CD4-positive, alpha-beta memory T cell (primary cell): ENCODE measurements around the gene FAM180A. TPM values are rescaled to one million over a fixed set of nuclear protein-coding genes. Genes with fewer than 3 reads are reported as not detected.
"Not testable (repeated sequence)": the region's sequence is repeated elsewhere in the genome, so short reads cannot be mapped to it uniquely, and the experiment has no call there.

ENCODE experiments used
- CTCF ChIA-PET: fragments of 350-600 bp; sonication (Branson Sonifier 250); formaldehyde crosslinking; loops from one replicate; lab custom pipeline; 2021; ENCODE audit warnings: inconsistent platforms; ENCODE audit not compliant: partially characterized antibody; lab: Charles Lee
- POLR2A ChIA-PET: fragments of 350-600 bp; sonication (Branson Sonifier 250); formaldehyde crosslinking; loops from one replicate; lab custom pipeline; 2021; ENCODE audit not compliant: partially characterized antibody; lab: Charles Lee
- DNase-seq, 5 donors: peaks; one replicate each; pipeline versions ENCODE4 v3.0.0 to v3.0.0-alpha.2; 2020 to 2022; ENCODE audit warnings: mixed read lengths in 1 of 5
- H3K27ac ChIP-seq: one replicate; pipeline ENCODE4 v1.7.0; 2013; ENCODE audit warnings: low read depth, low read length
- H3K27me3 ChIP-seq: 2 replicates; pipeline ENCODE4 v1.7.0; 2013; ENCODE audit warnings: mild to moderate bottlenecking, low read length, moderate library complexity; ENCODE audit not compliant: insufficient read depth
- H3K36me3 ChIP-seq: 2 replicates; pipeline ENCODE4 v1.7.0; 2013; ENCODE audit warnings: mild to moderate bottlenecking, low read length, moderate library complexity; ENCODE audit not compliant: insufficient read depth
- H3K4me1 ChIP-seq: 2 replicates; pipeline ENCODE4 v1.7.0; 2013; ENCODE audit warnings: mild to moderate bottlenecking, low read length, moderate library complexity; ENCODE audit not compliant: insufficient read depth
- H3K4me3 ChIP-seq, 2 donors: one replicate each; pipeline ENCODE4 v1.7.0; 2013; ENCODE audit warnings: low read length in 2 of 2, mild to moderate bottlenecking in 1 of 2
- H3K9me3 ChIP-seq, 2 donors: one replicate each; pipeline ENCODE4 v1.7.0; 2013; ENCODE audit warnings: low read length in 2 of 2, control low read depth in 1 of 2; ENCODE audit not compliant: control insufficient read depth in 1 of 2
- H3K27ac Mint-ChIP-seq, 7 donors: one replicate each; pipeline ENCODE4 v1.8.0; 2020 to 2021; ENCODE audit warnings: mixed read lengths in 7 of 7, mild to moderate bottlenecking in 6 of 7, inconsistent platforms in 3 of 7, moderate library complexity in 3 of 7
- H3K27me3 Mint-ChIP-seq, 2 donors: one replicate each; pipeline ENCODE4 v1.8.0; 2020 to 2021; ENCODE audit warnings: mixed read lengths in 2 of 2
- H3K36me3 Mint-ChIP-seq, 2 donors: one replicate each; pipeline ENCODE4 v1.8.0; 2020 to 2021; ENCODE audit warnings: mixed read lengths in 2 of 2, inconsistent platforms in 1 of 2, mild to moderate bottlenecking in 1 of 2
- H3K4me1 Mint-ChIP-seq, 4 donors: one replicate each; pipeline ENCODE4 v1.8.0; 2020 to 2021; ENCODE audit warnings: mixed read lengths in 4 of 4, mild to moderate bottlenecking in 1 of 4
- H3K4me3 Mint-ChIP-seq, 8 donors: one replicate each; pipeline ENCODE4 v1.8.0; 2020 to 2021; ENCODE audit warnings: mixed read lengths in 8 of 8, mild to moderate bottlenecking in 7 of 8, moderate library complexity in 6 of 8, inconsistent platforms in 3 of 8
- H3K9me3 Mint-ChIP-seq, 8 donors: one replicate each; pipeline ENCODE4 v1.8.0; 2020 to 2021; ENCODE audit warnings: mixed read lengths in 8 of 8, mild to moderate bottlenecking in 5 of 8, inconsistent platforms in 3 of 8, moderate library complexity in 1 of 8
- intact Hi-C: fragments of 100-400 bp; cut with micrococcal nuclease; formaldehyde crosslinking; loops from one replicate; pipeline ENCODE4 v1.15.1; 2023
- polyA plus RNA-seq, 2 donors: library from polyadenylated mRNA; unstranded; fragments of 300-500 nt; fragmentation: Illumina TruSeq; gene quantifications; one replicate each; pipeline ENCODE4 v1.2.3, GENCODE V29; 2021
- total RNA-seq, 2 experiments: library from RNA; stranded (reverse); gene quantifications; one replicate each; pipeline ENCODE4 v1.2.3, GENCODE V29; 2021

Gene FAM180A
- total and polyA plus RNA-seq, 4 experiments from 2014 or later = not detected

DNA sequence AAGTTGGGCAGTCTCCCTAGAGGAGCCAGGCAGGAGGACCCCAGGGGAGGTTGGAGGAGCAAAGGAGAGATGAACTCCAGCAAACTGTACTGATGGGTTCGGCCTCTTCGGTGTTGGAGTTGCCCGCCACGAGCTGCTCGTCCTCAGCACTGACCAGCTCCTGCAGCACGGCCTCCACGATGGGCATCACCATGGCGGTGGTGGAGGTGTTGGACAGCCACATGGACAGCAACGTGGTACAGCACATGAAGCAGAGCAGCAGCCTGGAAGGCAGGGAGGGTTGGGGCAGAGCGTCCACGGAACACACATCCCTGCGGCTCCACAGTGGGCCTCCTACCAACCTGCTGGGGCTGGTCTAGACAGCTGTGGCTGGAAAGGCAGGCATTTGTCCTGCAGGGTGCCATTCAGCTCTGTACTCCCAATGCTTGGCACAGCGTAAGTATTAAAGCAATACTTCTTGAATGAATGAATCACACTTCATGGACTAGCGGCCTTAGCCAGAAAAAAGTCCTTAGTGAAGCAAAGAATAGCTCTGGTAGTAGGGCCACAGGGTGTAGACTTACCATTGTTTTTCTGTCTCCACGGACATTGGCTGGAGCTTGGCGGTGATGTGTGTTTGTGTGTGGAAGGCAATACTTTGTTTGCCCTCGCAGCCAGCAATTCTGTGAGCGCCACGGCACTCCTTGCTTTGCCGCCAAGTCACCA lies 42.4 kb downstream of the FAM180A start:
- intact Hi-C loops = no loop called here
- no peaks in the 10 kb centered on the region for H3K27me3 Mint-ChIP-seq
- no peaks in the 10 kb centered on the region for H3K27me3 ChIP-seq
- no peak overlapping the region for H3K27ac Mint-ChIP-seq
- no peaks in the 10 kb centered on the region for H3K9me3 Mint-ChIP-seq
- CTCF ChIA-PET = interaction anchor here (0.7 kb wide), 1 partner anchor 10 kb away, joined by 3 read pairs; no protein-coding TSS in a partner anchor
- POLR2A ChIA-PET = no interaction called here
- H3K27ac ChIP-seq = no peak overlapping the region
- no peaks in the 10 kb centered on the region for H3K36me3 ChIP-seq
- H3K4me1 Mint-ChIP-seq = peaks cover 0 to 3% (median 0%) of the 10 kb centered on the region in 4 donors
- no peaks in the 10 kb centered on the region for H3K4me1 ChIP-seq
- peaks cover 0 to 7% of the 10 kb centered on the region in 2 donors for H3K36me3 Mint-ChIP-seq
- no peaks in the 10 kb centered on the region for H3K9me3 ChIP-seq
- no peak for DNase-seq
- H3K4me3 ChIP-seq = no peak overlapping the region
- H3K4me3 Mint-ChIP-seq = no peak overlapping the region

DNA sequence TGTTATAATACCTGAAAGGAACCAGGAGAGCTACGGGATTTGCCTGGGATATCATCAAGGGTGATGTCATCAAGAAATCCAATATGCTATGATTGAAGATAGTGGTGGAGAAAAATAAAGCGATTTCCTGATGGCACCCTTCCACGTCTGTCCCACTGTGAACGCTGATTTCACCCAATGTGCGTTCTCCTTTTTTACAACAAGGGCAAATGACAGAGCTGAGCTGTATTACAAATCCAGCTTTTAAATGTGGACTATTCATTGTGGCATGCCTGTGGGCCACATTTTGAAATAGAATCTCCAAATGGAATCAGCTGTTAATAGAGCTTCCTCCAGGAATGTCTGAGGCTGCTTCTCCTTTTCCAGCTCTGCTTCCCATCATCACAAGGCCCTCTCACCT lies 43.9 kb downstream of the FAM180A start:
- peak overlapping the region in 2 of 7 donors; percentile 36 to 44 for H3K27ac Mint-ChIP-seq
- CTCF ChIA-PET = interaction anchor here (1.3 kb wide), 1 partner anchor 9 kb away, joined by 3 read pairs; no protein-coding TSS in a partner anchor
- peaks cover 0 to 19% of the 10 kb centered on the region in 2 donors for H3K36me3 Mint-ChIP-seq

DNA sequence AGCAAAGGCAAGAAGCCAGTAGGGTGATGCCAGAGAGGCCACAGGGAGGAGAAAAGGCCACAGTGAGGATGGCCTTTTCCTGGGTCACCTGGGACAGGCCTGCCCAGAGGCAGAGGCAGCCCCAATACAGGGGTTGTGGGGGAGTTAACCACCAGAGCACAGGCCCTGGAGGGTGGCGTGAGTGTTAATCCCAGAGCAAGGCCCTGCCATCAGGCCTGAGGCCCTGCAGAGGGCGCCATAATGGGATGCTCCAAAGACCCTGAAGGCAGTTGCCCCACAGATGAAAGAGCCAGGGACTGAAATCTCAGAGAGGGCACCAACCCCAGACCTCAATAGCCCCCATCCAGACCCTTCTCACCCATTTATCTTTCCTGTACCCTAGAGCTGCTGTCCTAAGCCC lies 44.5 kb downstream of the FAM180A start:
- Histone ChIP-seq H3K4me3 (no peak overlapping the region), H3K27me3 (no peaks in the 10 kb centered on the region), H3K4me1 (no peaks in the 10 kb centered on the region), H3K27ac (no peak overlapping the region), H3K36me3 (no peaks in the 10 kb centered on the region), H3K9me3 (no peaks in the 10 kb centered on the region)
- peaks cover 0 to 17% of the 10 kb centered on the region in 2 donors for H3K36me3 Mint-ChIP-seq
- intact Hi-C loops = no loop called here
- POLR2A ChIA-PET = no interaction called here
- H3K9me3 Mint-ChIP-seq = no peaks in the 10 kb centered on the region
- H3K27me3 Mint-ChIP-seq = no peaks in the 10 kb centered on the region
- H3K27ac Mint-ChIP-seq = peak overlapping the region in 2 of 7 donors; percentile 13 to 56
- CTCF ChIA-PET = no interaction called here
- H3K4me3 Mint-ChIP-seq = no peak overlapping the region
- no peak for DNase-seq
- H3K4me1 Mint-ChIP-seq = peaks cover 0 to 3% (median 0%) of the 10 kb centered on the region in 4 donors

More for the DNA sequence above, 43.9 kb downstream of the FAM180A start:
- Mint-ChIP-seq H3K4me3 (no peak overlapping the region), H3K4me1 (peaks cover 0 to 3% (median 0%) of the 10 kb centered on the region in 4 donors), H3K9me3 (no peaks in the 10 kb centered on the region), H3K27me3 (no peaks in the 10 kb centered on the region)
- no peaks in the 10 kb centered on the region for H3K36me3 ChIP-seq
- POLR2A ChIA-PET = no interaction called here
- H3K27me3 ChIP-seq = no peaks in the 10 kb centered on the region
- DNase-seq = no peak
- H3K27ac ChIP-seq = no peak overlapping the region
- H3K9me3 ChIP-seq = no peaks in the 10 kb centered on the region
- H3K4me1 ChIP-seq = no peaks in the 10 kb centered on the region
- intact Hi-C loops = no loop called here
- no peak overlapping the region for H3K4me3 ChIP-seq

DNA sequence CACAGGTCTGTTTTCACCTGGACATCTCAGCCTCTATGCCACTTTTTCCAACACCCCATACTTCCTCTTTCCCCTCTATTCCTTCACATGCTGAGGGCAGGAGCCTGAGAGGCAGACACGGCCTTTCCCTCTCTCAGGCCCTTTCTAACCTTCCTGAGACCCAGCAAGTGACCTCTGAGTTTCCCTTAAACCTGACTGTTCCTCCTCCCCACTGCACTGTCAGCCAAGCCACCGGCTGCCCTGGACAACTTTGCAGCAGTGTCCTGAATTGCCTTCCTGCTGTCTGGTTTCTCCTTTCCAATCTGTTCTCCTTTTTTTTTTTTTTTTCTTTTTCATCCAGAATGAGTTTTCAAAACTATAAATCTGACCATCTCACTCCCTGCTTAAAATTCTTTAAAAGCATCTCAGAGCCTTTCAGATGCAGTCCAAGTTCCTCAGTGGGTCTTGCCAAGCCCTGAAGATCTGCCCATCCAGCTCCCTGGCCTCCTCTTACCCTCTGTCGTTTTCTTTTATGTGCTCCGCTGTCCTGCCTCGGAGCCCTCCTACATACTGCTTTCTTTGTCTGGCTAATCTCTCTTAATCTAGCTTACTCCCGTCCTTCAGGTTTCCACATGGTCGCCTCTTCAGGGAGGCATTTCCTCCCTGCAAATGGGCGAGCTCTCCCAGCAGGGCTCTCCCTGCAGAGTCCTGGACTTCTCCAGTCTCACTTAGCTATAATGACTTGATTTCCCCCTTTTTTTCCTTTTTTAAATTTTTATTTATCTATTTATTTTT lies 51.1 kb downstream of the FAM180A start:
- no peaks in the 10 kb centered on the region for H3K4me1 ChIP-seq
- H3K4me1 Mint-ChIP-seq = no peaks in the 10 kb centered on the region
- no peak overlapping the region for H3K4me3 Mint-ChIP-seq
- H3K27me3 Mint-ChIP-seq = no peaks in the 10 kb centered on the region
- no peak for DNase-seq
- H3K9me3 ChIP-seq = no peaks in the 10 kb centered on the region
- ChIA-PET CTCF (interaction anchor here (1.5 kb wide), 1 partner anchor 9 kb away, joined by 3 read pairs; no protein-coding TSS in a partner anchor), POLR2A (no interaction called here)
- H3K36me3 ChIP-seq = no peaks in the 10 kb centered on the region
- no peak overlapping the region for H3K27ac Mint-ChIP-seq
- no peak overlapping the region for H3K4me3 ChIP-seq
- H3K9me3 Mint-ChIP-seq = no peaks in the 10 kb centered on the region
- no peaks in the 10 kb centered on the region for H3K27me3 ChIP-seq
- H3K27ac ChIP-seq = no peak overlapping the region
- intact Hi-C loops = no loop called here
- H3K36me3 Mint-ChIP-seq = peaks cover 0 to 24% of the 10 kb centered on the region in 2 donors

DNA sequence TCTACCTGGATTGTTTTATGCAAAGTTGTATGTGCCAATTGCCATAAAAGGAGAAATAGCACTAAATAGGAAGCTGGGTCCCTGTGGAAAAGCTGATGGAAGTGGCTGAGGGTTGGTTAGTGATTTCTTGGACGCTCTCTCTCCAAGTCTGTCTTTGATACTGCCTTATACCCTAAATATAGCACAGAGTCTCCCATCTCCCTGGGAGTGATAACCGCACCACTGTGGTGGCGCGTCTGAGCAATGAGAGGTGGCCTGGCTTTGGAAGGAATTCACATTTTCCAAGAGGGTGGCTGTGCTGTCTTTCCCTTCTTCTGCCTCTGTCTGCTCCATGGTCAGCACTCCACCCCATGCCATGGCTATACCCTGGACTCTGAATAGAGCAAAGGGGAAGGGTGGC lies 55.1 kb downstream of the FAM180A start:
- Mint-ChIP-seq H3K4me3 (no peak overlapping the region), H3K27me3 (no peaks in the 10 kb centered on the region), H3K9me3 (no peaks in the 10 kb centered on the region), H3K4me1 (no peaks in the 10 kb centered on the region), H3K27ac (no peak overlapping the region), H3K36me3 (peaks cover 11 to 32% of the 10 kb centered on the region in 2 donors)
- CTCF ChIA-PET = no interaction called here
- Histone ChIP-seq H3K9me3 (no peaks in the 10 kb centered on the region), H3K4me3 (no peak overlapping the region), H3K27ac (no peak overlapping the region), H3K27me3 (no peaks in the 10 kb centered on the region), H3K36me3 (no peaks in the 10 kb centered on the region), H3K4me1 (no peaks in the 10 kb centered on the region)
- no peak for DNase-seq
- POLR2A ChIA-PET = no interaction called here
- intact Hi-C loops = no loop called here

DNA sequence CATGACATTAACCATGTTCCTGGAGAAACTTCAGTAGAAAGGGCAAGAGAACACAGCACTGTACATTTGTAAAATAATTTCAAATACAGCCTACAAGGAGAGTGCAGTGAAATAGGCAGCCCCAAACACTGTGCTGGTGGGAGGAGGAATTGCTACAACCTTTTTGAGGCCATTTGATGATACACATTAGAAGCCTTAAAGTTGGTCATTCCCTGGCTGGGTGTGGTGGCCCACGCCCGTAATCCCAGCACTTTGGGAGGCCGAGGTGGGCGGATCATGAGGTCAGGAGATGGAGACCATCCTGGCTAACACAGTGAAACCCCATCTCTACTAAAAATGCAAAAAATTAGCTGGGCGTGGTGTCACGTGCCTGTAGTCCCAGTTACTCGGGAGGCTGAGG lies 56.0 kb downstream of the FAM180A start:
- H3K27me3 ChIP-seq, intact Hi-C loops, POLR2A ChIA-PET, H3K4me1 Mint-ChIP-seq, DNase-seq, H3K27ac ChIP-seq, H3K27me3 Mint-ChIP-seq, CTCF ChIA-PET, H3K9me3 Mint-ChIP-seq, H3K4me3 ChIP-seq, H3K4me3 Mint-ChIP-seq, H3K9me3 ChIP-seq, H3K27ac Mint-ChIP-seq, H3K4me1 ChIP-seq, H3K36me3 ChIP-seq: not testable (repeated sequence)
- peaks cover 11 to 30% of the 10 kb centered on the region in 2 donors for H3K36me3 Mint-ChIP-seq

DNA sequence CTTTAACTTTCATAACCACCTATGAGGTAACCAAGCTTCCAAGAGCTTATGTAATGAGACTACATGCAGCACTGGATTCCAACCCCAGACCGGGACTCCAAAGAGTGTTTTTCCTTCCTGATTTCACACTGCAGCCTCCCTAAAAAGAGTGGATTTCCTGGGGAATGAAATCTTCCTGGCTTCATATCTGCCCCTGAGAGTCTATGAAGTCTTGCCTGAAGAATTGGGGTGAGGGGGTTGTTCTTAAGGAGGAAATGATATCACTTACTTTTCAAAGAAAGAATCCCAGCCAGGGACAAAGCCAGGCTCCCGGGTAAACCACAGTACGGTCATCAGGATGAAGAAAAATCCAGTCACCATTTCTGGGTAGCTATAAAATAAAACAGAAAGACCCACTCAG lies 56.6 kb downstream of the FAM180A start:
- Mint-ChIP-seq H3K36me3 (peaks cover 14 to 26% of the 10 kb centered on the region in 2 donors), H3K4me3 (no peak overlapping the region), H3K4me1 (no peaks in the 10 kb centered on the region), H3K27me3 (no peaks in the 10 kb centered on the region), H3K9me3 (no peaks in the 10 kb centered on the region), H3K27ac (no peak overlapping the region)
- no peak for DNase-seq
- H3K36me3 ChIP-seq = no peaks in the 10 kb centered on the region
- H3K9me3 ChIP-seq = no peaks in the 10 kb centered on the region
- H3K4me3 ChIP-seq = no peak overlapping the region
- H3K27me3 ChIP-seq = no peaks in the 10 kb centered on the region
- ChIA-PET POLR2A (no interaction called here), CTCF (no interaction called here)
- H3K27ac ChIP-seq = no peak overlapping the region
- H3K4me1 ChIP-seq = no peaks in the 10 kb centered on the region
- intact Hi-C loops = no loop called here
